GM19467 (cell line): ENCODE measurements around the gene LRP10.

ENCODE experiments used
- ATAC-seq: cut with Tn5 transposase; IDR thresholded peaks from one replicate; pipeline ENCODE4 v1.9.1; 2021; ENCODE audit warnings: mild to moderate bottlenecking, moderate library complexity; ENCODE audit not compliant: unreplicated experiment

The LRP10 gene

DNA sequence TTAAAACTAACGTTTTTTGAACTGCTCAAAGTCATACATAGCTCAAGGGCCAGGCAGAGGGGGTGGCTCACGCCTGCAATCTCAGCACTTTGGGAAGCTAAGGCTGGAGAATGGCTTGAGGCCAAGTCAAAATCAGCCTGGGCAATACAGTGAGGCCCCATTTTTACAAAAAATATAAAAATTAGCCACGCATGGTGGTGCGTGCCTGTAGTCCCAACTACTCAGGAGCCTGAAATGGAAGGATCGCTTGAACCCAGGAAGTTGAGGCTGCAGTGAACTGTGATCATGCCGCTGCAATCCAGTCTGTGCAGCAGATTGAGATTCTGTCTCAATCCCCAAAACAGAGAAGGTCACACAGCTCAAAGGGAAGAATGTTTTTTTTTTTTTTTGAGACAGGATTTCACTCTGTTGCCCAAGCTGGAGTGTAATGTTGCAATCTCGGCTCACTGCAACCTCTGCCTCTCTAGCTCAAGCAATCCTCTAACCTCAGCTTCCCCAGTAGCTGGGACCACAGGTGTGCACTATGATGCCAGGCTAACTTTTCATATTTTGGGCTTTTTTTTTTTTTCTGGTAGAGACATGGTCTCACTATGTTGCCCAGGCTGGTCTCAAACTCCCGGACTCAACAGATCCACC is 44.5 kb downstream of the LRP10 start:
- ATAC-seq, result no peak

DNA sequence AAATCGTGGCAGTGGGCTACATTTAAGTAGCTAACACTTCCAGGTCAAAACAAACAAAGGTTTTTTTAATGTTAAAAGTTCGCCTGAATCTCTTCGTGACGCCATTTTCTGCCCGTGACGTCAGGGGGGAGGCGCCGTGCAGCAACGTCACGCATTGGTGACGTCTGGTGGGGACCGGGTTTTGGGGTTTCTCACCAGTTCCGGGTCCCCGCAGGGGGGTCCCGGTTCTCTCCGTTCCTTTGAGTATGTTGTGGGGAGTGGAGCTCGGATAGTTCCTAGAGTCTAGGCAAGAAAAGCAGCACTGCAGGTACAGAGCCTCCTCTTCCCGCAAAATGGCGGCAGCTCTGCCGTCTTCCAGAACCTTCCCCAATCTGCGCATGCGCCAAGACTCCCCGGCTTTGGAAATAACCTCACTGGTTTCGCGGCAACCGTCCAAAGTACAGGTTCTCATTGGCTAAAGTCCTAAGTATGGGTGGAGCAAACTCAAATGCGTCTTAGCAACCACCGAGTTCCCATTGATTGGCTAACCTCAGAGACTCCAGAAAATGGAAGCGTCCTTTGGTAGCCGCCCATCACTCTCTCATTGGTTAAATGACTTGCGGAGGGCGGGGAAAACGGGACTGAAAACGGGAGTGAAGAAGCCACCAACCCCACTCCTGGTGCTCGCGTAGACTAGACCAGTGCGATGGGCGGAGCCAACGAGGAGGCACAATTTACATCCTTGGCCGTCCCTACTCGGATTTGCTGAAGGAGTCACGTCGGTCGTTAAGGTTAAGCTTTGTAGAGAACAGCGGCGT is 47.5 kb downstream of the LRP10 start, which contains the start of gene RBM23:
Gene RBM23 (minus strand): TSS at position 346 of the 797 bp plus-strand sequence.
- peak; percentile 92 for ATAC-seq

DNA sequence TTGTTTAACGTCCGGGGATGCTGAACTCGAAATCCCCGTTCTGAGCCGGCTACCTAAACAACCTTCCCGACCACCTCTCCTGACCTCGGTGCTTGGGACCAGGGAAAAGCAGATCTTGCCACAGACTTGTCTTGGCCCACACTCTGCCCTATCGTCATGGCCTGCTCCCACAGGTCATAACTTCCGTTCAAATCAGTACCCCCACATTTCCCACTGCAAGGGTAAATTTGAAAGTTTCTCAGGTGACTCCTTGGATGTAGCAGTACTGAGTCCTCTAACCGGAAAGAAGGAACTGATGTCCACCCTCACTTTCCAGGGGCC is 48.0 kb downstream of the LRP10 start:
- no peak for ATAC-seq

DNA sequence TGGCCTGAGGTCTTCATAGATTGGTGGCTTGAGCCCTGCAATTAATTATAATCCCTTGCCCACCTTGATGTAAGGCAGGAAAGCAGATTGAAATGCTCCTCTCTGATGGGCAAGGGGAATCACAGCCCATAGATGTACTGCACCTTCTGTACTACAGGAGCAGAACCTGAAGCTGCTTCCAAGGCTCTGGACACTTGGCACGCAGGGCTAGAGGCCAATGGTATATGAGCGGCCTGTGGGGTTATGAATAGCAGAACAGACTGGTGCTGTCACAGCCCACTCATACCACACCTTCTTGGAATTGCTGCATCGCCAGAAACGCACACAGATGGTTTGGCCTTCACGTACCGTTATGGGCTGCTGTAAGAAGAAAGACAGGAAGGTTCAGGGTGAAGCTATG is 49.2 kb downstream of the LRP10 start:
- ATAC-seq, result no peak

DNA sequence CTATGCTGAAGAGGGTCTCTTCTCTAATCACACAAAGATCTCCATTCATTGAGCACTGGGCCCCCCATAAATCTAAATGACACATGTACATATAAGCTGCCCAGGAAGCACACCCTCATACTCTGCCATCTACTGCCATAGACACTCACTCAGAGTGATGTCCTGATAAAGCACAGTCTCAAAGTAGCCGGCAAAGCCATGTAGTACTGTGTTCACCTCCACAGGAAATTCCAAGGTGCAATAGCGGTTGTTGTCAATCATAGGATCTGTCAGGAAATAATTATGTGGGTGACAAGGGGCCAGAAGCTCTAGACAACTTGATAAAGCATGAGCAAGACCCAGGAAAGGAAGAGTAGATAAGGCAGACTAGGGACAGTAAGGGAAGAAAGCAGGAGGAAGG is 50.8 kb downstream of the LRP10 start:
- no peak for ATAC-seq

DNA sequence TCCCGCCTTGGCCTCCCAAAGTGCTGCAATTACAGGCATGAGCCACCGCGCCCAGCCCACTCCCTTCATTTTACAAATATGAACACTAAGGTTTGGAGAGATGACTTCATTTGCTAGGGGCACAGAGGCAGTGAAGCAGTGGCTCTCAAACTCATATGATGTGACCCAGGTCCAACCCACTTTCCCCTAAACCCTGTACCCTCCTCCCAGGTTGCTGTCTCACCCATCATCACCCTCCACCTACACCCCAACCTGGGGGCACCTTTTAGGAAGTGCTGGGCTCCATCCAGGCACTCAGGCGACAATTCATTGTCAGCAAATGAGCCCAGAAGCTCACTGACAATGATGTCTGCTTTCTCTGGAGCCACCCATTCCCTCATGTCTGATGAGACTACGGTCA is 52.2 kb downstream of the LRP10 start:
- ATAC-seq, result no peak

DNA sequence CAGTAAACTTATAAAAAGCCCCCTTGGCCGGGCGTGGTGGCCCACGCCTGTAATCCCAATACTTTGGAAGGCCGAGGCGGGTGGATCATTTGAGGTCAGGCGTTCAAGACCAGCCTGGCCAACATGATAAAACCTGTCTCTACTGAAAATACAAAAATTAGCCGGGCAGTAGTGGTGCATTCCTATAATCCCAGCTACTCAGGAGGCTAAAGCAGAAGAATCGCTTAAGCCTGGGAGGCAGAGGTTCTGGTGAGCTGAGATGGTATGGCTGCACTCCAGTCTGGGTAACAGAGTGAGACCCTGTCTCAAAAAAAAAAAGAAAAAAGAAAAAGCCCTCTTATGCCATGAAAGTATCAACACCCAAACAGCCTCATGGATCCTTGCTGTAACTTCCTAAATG is 54.0 kb downstream of the LRP10 start:
- no peak for ATAC-seq

DNA sequence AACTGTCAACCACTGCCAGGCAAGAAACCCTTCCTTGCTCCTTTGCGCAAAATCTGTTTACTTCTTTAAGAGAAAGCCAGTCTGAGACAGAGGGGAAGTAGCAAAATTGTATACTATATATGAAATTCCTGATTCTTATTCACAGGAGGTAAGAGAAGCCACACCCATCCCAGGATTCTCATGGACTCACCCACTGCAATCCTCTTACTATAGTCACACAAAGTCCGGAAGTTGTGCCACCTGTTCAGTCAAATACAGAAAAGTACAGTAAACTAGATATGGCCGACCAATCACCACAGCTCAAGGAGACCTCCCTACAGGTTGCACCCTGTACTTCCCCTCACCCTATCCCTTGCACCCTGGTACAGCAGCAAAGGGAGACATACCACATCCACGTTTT is 54.8 kb downstream of the LRP10 start:
- ATAC-seq, result no peak

DNA sequence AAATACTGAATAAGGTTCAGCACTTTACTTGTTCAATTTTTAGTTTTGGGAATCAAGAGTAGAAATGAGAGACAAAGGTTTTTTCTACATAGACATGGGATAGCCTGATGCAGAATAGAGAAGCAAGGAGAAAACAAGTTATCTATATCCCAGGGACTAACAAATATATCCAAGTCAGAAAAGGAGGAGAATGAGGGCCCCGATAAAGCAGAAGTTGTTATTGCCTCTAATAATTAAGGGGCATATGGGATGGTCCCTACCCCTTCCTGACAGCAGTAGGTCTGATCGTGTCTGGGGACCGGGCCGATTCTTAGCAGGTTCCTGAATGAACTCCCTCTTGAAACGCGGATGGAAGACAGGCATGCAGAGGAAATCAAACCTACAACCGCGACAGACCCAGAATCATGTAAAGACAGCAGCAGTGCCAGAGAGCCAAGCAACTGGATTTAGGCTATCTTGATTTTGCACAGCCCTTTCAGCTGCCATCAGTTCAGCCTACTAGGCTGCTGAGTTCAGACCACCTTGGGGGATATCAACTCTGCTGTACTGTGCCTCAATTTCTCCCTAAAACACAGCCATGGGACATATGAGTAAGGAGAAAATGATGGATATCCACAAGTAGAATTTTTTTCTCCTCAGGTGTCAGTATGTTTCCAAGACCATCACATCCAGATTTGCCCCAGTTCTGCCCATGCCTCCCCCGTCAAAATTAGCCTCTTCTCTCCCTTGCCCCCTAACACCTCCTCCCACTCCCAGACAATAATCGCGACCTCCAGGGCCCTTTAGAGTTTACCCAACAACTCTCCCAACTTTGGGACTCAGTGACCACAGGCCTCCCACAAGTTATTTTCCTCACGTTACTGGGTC is 56.9 kb downstream of the LRP10 start:
- ATAC-seq, result no peak

DNA sequence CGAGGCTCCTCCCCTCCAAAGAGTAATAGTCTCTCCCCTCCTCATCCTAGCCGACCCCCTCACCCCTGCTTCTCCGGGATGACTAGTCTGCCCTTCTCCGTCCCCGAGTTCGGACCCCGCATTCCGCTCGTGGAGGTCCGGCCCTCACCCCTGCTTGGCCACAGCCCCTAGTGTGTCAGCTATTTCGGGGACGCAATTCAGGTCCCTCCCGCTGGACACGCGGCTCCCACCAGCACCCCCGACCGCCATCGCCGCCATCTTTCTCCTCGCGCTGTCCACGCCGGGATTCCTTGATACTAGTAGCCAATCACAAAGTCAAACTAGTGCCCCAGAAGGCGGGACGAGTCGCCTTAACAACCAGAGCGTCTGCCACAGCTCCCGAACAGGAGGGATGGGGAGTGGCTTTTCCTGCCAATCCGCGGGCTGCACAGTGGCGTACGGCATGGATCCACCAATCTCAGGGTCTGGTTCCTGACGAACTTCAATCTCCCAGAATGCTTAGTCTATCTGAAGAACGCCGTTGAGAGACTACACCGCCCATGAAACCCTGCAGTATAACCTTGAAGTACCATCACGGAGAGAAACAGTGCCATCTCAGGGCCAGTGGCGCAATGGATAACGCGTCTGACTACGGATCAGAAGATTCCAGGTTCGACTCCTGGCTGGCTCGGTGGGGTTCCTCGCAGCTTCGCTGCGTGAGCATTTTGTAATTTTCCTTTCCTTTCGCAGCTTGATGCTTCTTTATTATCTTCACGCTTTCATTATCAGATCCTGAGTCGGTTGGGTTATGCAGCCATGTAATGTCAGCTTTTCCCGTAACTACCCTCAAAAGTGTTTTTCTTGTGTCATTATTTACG is 57.8 kb downstream of the LRP10 start, which contains the start of gene PRMT5:
Gene PRMT5 (minus strand): TSS at position 273 of the 857 bp plus-strand sequence. CDS start 15 bp downstream, at position 258.
- peak; percentile 91 for ATAC-seq

DNA sequence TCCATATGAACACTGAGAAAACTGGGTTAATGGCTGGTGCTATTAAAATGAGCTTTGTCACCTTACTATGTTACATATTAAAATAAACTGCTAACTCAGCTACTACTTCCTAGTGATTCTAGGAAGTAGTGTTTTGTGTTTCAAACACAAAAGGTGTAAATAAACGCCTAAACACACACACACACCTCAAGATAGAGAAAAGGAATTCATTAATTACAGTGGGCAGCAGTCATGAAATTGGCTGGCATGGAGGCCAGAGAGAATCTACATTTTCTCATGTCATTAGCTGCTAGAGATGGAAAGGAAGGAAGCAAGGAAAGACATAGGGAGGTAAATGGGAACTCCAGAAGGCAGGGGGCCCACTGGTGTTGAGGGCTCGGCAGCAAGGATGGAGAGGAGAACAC is 58.4 kb downstream of the LRP10 start:
- ATAC-seq, result no peak
